GM23248 (cell line): ENCODE data around the gene PXK. TPM values are rescaled to one million over a fixed set of nuclear protein-coding genes. Genes with fewer than 3 reads are reported as not detected.
"Not testable (repeated sequence)": the region's sequence is repeated elsewhere in the genome, so short reads cannot be mapped to it uniquely, and the experiment has no call there.

Experiments
- DNase-seq: peaks from one replicate; pipeline ENCODE4 v3.0.0-alpha.2; 2015
- H2AFZ ChIP-seq: fragments of 200-600 bp; sonication (generic); 2 replicates; pipeline ENCODE4 v1.6.1; 2016; ENCODE audit warnings: antibody characterized with exemption
- H3F3A ChIP-seq: fragments of 200-600 bp; sonication (generic); 2 replicates; pipeline ENCODE4 v1.6.1; 2016; ENCODE audit warnings: mild to moderate bottlenecking, antibody characterized with exemption, mixed run types; ENCODE audit not compliant: insufficient read depth
- H3K27ac ChIP-seq: fragments of 200-600 bp; sonication (generic); 2 replicates; pipeline ENCODE4 v1.5.1; 2016; ENCODE audit warnings: mild to moderate bottlenecking
- H3K27me3 ChIP-seq: fragments of 200-600 bp; sonication (generic); replicated peaks from 2 replicates; pipeline ENCODE4 v1.6.1; 2016; ENCODE audit warnings: mild to moderate bottlenecking; ENCODE audit not compliant: insufficient read depth
- H3K36me3 ChIP-seq: fragments of 200-600 bp; sonication (generic); 2 replicates; pipeline ENCODE4 v1.6.1; 2016; ENCODE audit warnings: low read depth, mild to moderate bottlenecking
- H3K4me1 ChIP-seq: fragments of 200-600 bp; sonication (generic); 2 replicates; pipeline ENCODE4 v1.6.1; 2016; ENCODE audit warnings: mild to moderate bottlenecking; ENCODE audit not compliant: insufficient read depth
- H3K4me2 ChIP-seq: fragments of 200-600 bp; sonication (generic); one replicate; pipeline ENCODE4 v1.6.1; 2016; ENCODE audit warnings: mild to moderate bottlenecking; ENCODE audit not compliant: unreplicated experiment
- H3K4me3 ChIP-seq: fragments of 200-600 bp; sonication (generic); 2 replicates; pipeline ENCODE4 v1.5.1; 2016; ENCODE audit warnings: mild to moderate bottlenecking
- H3K79me2 ChIP-seq: fragments of 200-600 bp; sonication (generic); 2 replicates; pipeline ENCODE4 v1.6.1; 2016; ENCODE audit warnings: mild to moderate bottlenecking; ENCODE audit not compliant: insufficient read depth
- H3K9ac ChIP-seq: fragments of 200-600 bp; sonication (generic); 2 replicates; pipeline ENCODE4 v1.6.1; 2016; ENCODE audit warnings: mild to moderate bottlenecking
- H3K9me2 ChIP-seq: fragments of 200-600 bp; sonication (generic); 2 replicates; pipeline ENCODE4 v1.6.1; 2016; ENCODE audit warnings: mixed run types, mild to moderate bottlenecking, moderate library complexity; ENCODE audit not compliant: insufficient read depth
- H3K9me3 ChIP-seq: fragments of 200-600 bp; sonication (generic); one replicate; pipeline ENCODE4 v1.6.1; 2017; ENCODE audit warnings: low read depth
- H4K20me1 ChIP-seq: fragments of 200-600 bp; sonication (generic); 2 replicates; pipeline ENCODE4 v1.6.0; 2016; ENCODE audit not compliant: insufficient read depth
- EZH2 ChIP-seq: fragments of 200-600 bp; sonication (generic); IDR thresholded peaks from 2 replicates; pipeline ENCODE4 v1.6.1; 2018; ENCODE audit warnings: antibody characterized with exemption, mild to moderate bottlenecking; ENCODE audit not compliant: insufficient read depth, poor library complexity, severe bottlenecking
- EZH2phosphoT487 ChIP-seq: fragments of 200-600 bp; sonication (generic); IDR thresholded peaks from 2 replicates; pipeline ENCODE4 v1.6.1; 2018; ENCODE audit warnings: antibody characterized with exemption, moderate library complexity, mild to moderate bottlenecking, low read depth; ENCODE audit not compliant: insufficient read depth
- WGBS, 2 experiments: methylation state at CpG; one replicate each; pipeline ENCODE4 v1.1.6; 2015 to 2017; ENCODE audit warnings: low lambda C conversion rate in 2 of 2, low coverage in 1 of 2; ENCODE audit errors: missing lambda C conversion rate in 2 of 2; 5-methylcytosine and 5-hydroxymethylcytosine counted together
- in situ Hi-C: fragments of 300-500 bp; cut with MboI; formaldehyde crosslinking; loops from 2 replicates; pipeline ENCODE4 v1.15.0; 2020
- polyA plus RNA-seq: library from polyadenylated mRNA; unstranded; fragments of >200 nt; fragmentation: Nextera tagmentation; extraction: Ambion mirVana; gene quantifications from 2 replicates; pipeline ENCODE4 v1.2.1, GENCODE V29; 2016
- total RNA-seq: library from RNA; depleted of rRNA; stranded (reverse); fragments of >200 nt; shearing (Covaris generic); gene quantifications from 2 replicates; pipeline ENCODE4 v1.2.3, GENCODE V29; 2014; rRNA removed

PXK gene
- total RNA-seq (30.7 and 33.8 TPM in 2 replicates), polyA plus RNA-seq (45.1 and 46.2 TPM in 2 replicates)

GRCh38 chr3:58332575-58333188 lies at the start of gene PXK:
Gene PXK (plus strand): TSS chr3:58332892. CDS start chr3:58332989, 97 bp downstream.
- Histone ChIP-seq H3K4me1 (peaks cover 33% of the 10 kb centered on the region), H3K27ac (peak within 1 kb of the TSS; percentile 99), H3K79me2 (peaks cover 28% of the 10 kb centered on the region), H3K9ac (peak within 1 kb of the TSS; percentile 86), H3K4me3 (peak within 1 kb of the TSS; percentile 94), H2AFZ (peak within 1 kb of the TSS; percentile 96), H3K27me3 (no peaks in the 10 kb centered on the region), H3K9me2 (no peaks in the 10 kb centered on the region), H3F3A (peaks cover 49% of the 10 kb centered on the region), H3K9me3 (no peaks in the 10 kb centered on the region), H3K36me3 (no peaks in the 10 kb centered on the region), H4K20me1 (no peaks in the 10 kb centered on the region), H3K4me2 (peak within 1 kb of the TSS; percentile 97)
- DNase-seq, result peak; percentile 94
- in situ Hi-C loops, result no loop called here
- TF ChIP-seq EZH2 (no peak), EZH2phosphoT487 (no peak)
- WGBS, 2 experiments, result 2% methylated on average over 34 to 42 of the region's 79 CpGs

- WGBS, 2 experiments, result 81 to 84% methylated on average over 7 of the region's 7 CpGs
- H3K79me2 ChIP-seq, result no peaks in the 10 kb centered on the region
- no peak overlapping the region for H3K4me3 ChIP-seq
- H3K4me1 ChIP-seq, result no peaks in the 10 kb centered on the region
- H4K20me1 ChIP-seq, result no peaks in the 10 kb centered on the region
- no peak overlapping the region for H2AFZ ChIP-seq
- no peak overlapping the region for H3K4me2 ChIP-seq
- H3K9ac ChIP-seq, result no peak overlapping the region
- no peaks in the 10 kb centered on the region for H3K27me3 ChIP-seq
- no peak for DNase-seq
- no peaks in the 10 kb centered on the region for H3F3A ChIP-seq
- H3K36me3 ChIP-seq, result no peaks in the 10 kb centered on the region
- no peaks in the 10 kb centered on the region for H3K9me3 ChIP-seq
- TF ChIP-seq EZH2phosphoT487 (no peak), EZH2 (no peak)
- in situ Hi-C loops, result no loop called here
- H3K27ac ChIP-seq, result no peak overlapping the region
- no peaks in the 10 kb centered on the region for H3K9me2 ChIP-seq
Observed at GRCh38 chr3:58285334-58285733, 47.4 kb upstream of the PXK start.

- no peaks in the 10 kb centered on the region for H4K20me1 ChIP-seq
- DNase-seq, result no peak
- H3K9ac ChIP-seq, result no peak overlapping the region
- no peaks in the 10 kb centered on the region for H3K4me1 ChIP-seq
- H2AFZ ChIP-seq, result no peak overlapping the region
- H3K9me3 ChIP-seq, result no peaks in the 10 kb centered on the region
- no peak for TF ChIP-seq EZH2
- TF ChIP-seq EZH2phosphoT487, result no peak
- no peak overlapping the region for H3K27ac ChIP-seq
- H3K4me3 ChIP-seq, result no peak overlapping the region
- in situ Hi-C loops, result no loop called here
- no peaks in the 10 kb centered on the region for H3F3A ChIP-seq
- H3K36me3 ChIP-seq, result no peaks in the 10 kb centered on the region
- H3K9me2 ChIP-seq, result no peaks in the 10 kb centered on the region
- H3K79me2 ChIP-seq, result no peaks in the 10 kb centered on the region
- no peaks in the 10 kb centered on the region for H3K27me3 ChIP-seq
- 91 to 92% methylated on average over 6 of the region's 6 CpGs for WGBS, 2 experiments
- no peak overlapping the region for H3K4me2 ChIP-seq
Observed at GRCh38 chr3:58287354-58287753, 45.3 kb upstream of the PXK start.

GRCh38 chr3:58288011-58288728 lies 44.5 kb upstream of the PXK start:
- Histone ChIP-seq H3F3A (no peaks in the 10 kb centered on the region), H3K27ac (no peak overlapping the region), H3K79me2 (no peaks in the 10 kb centered on the region), H3K4me2 (no peak overlapping the region), H3K27me3 (no peaks in the 10 kb centered on the region), H3K9me2 (no peaks in the 10 kb centered on the region), H3K36me3 (no peaks in the 10 kb centered on the region), H3K4me3 (no peak overlapping the region), H3K4me1 (no peaks in the 10 kb centered on the region), H2AFZ (no peak overlapping the region), H4K20me1 (no peaks in the 10 kb centered on the region), H3K9ac (no peak overlapping the region), H3K9me3 (no peaks in the 10 kb centered on the region)
- 82 to 84% methylated on average over 4 of the region's 4 CpGs for WGBS, 2 experiments
- no peak for DNase-seq
- in situ Hi-C loops, result no loop called here
- TF ChIP-seq EZH2 (no peak), EZH2phosphoT487 (no peak)

GRCh38 chr3:58288964-58289613 lies 43.6 kb upstream of the PXK start:
- H3K36me3 ChIP-seq, H4K20me1 ChIP-seq, H3F3A ChIP-seq, H3K9me2 ChIP-seq, in situ Hi-C loops, H3K4me3 ChIP-seq, H3K27ac ChIP-seq, H2AFZ ChIP-seq, H3K9ac ChIP-seq, H3K4me2 ChIP-seq, H3K4me1 ChIP-seq, H3K9me3 ChIP-seq, H3K79me2 ChIP-seq, H3K27me3 ChIP-seq, DNase-seq: not testable (repeated sequence)
- WGBS, 2 experiments, result 70 to 83% methylated on average over 4 of the region's 4 CpGs

- H2AFZ ChIP-seq, H3K4me1 ChIP-seq, H3K9ac ChIP-seq, H3K79me2 ChIP-seq, H3K4me2 ChIP-seq, H3K36me3 ChIP-seq, in situ Hi-C loops, H3K4me3 ChIP-seq, H3F3A ChIP-seq, H3K27me3 ChIP-seq, H4K20me1 ChIP-seq, H3K9me3 ChIP-seq, H3K27ac ChIP-seq, DNase-seq, H3K9me2 ChIP-seq: not testable (repeated sequence)
- WGBS, 2 experiments, result 94% methylated on average over 18 of the region's 33 CpGs; no CpG with 5 or more reads in 1 of the 2 experiments
Observed at GRCh38 chr3:58290446-58290845, 42.2 kb upstream of the PXK start.
